Measurements from ENCODE around the gene POLR3B. TPM values are rescaled to one million over a fixed set of nuclear protein-coding genes. Genes with fewer than 3 reads are reported as not detected.

POLR3B gene
- total and polyA plus RNA-seq, 12 donors, result 2.0 to 12.0 (median 9.2) TPM

DNA sequence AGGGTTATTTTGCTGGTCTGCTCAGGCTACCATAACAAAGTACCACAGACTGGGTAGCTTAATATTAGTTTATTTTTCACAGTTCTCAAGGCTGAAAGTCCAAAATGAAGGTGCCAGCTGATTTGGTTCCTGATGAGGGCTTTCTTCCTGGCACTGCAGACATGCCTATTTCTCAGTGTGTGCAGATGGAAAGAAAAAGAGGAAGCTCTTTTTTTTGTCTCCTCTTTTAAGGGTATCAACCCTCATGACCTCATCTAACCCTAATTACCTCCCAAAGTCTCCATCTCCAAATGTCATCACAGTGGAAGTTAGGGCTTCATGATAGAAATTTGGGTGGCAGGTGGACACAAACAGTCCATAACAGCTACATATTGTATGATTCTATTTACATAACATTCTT is 25.0 kb upstream of the POLR3B start:
- H3K36me3 ChIP-seq, result peaks cover 0 to 100% (median 32%) of the 10 kb centered on the region in 9 donors
- no peak overlapping the region for H3K4me3 ChIP-seq
- ATAC-seq (no peak), DNase-seq (no peak)
- H3K9me3 ChIP-seq, result no peaks in the 10 kb centered on the region
- TF ChIP-seq, protein P1, sequence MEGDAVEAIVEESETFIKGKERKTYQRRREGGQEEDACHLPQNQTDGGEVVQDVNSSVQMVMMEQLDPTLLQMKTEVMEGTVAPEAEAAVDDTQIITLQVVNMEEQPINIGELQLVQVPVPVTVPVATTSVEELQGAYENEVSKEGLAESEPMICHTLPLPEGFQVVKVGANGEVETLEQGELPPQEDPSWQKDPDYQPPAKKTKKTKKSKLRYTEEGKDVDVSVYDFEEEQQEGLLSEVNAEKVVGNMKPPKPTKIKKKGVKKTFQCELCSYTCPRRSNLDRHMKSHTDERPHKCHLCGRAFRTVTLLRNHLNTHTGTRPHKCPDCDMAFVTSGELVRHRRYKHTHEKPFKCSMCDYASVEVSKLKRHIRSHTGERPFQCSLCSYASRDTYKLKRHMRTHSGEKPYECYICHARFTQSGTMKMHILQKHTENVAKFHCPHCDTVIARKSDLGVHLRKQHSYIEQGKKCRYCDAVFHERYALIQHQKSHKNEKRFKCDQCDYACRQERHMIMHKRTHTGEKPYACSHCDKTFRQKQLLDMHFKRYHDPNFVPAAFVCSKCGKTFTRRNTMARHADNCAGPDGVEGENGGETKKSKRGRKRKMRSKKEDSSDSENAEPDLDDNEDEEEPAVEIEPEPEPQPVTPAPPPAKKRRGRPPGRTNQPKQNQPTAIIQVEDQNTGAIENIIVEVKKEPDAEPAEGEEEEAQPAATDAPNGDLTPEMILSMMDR (IDR thresholded peaks at IDR 0.05), result no peak
- H3K27ac ChIP-seq, result no peak overlapping the region
- intact Hi-C loops (cut with DNase I), result no loop called here
- H3K4me1 ChIP-seq, result peaks cover 0 to 42% (median 21%) of the 10 kb centered on the region in 9 donors
- H3K27me3 ChIP-seq, result no peaks in the 10 kb centered on the region

DNA sequence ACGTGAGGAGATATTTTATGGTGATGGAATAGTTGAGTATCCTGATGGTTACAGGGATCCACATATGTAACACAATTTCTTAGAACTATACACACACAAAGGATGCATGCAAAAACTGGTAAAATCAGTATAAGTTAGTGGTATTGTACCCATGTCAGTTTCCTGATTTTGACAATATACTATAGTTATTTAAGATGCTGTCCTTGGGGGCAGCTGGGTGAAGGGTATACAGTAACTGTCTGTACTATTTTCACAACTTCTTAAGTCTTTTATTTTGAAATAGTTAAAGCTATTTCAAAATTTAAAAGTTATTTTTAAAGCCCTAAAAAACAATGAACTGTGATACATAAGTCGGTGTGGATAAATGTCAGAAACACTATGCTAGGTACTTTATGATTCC is 24.5 kb upstream of the POLR3B start:
- H3K4me1 ChIP-seq, result peaks cover 0 to 37% (median 20%) of the 10 kb centered on the region in 9 donors
- H3K9me3 ChIP-seq, result no peaks in the 10 kb centered on the region
- H3K4me3 ChIP-seq, result no peak overlapping the region
- WGBS, 2 donors, result 67 to 94% methylated on average over 2 of the region's 2 CpGs
- no peak overlapping the region for H3K27ac ChIP-seq
- TF ChIP-seq, protein P1 (IDR thresholded peaks at IDR 0.05), result no peak
- H3K36me3 ChIP-seq, result peaks cover 0 to 100% (median 35%) of the 10 kb centered on the region in 9 donors
- DNase-seq (no peak), ATAC-seq (no peak)
- intact Hi-C loops (cut with DNase I), result no loop called here
- H3K27me3 ChIP-seq, result no peaks in the 10 kb centered on the region

DNA sequence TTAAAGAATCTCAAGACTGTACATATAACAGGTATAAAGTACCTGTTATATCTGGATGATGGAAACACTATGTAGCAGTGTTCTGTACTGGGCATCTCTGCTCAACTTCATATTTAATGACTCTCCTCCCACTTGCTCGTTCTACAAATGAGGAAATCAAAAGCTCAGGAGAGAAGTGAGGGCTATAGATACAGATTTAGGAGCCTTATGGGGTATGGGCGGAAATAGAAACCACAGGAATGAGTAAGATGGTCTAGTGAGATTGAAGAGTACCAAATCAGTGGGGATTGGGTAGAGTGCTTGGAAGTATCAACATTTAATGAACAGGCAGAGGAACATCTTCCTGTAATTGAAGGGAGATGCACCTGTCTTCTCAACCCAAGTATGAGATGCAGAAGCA is 23.8 kb upstream of the POLR3B start:
- intact Hi-C loops (cut with DNase I), result no loop called here
- TF ChIP-seq, protein P1 (IDR thresholded peaks at IDR 0.05), result no peak
- ATAC-seq (no peak), DNase-seq (no peak)
- no peak overlapping the region for H3K27ac ChIP-seq
- no peaks in the 10 kb centered on the region for H3K27me3 ChIP-seq
- WGBS, 2 donors, result 94 to 96% methylated on average over 2 of the region's 2 CpGs
- H3K4me3 ChIP-seq, result no peak overlapping the region
- no peaks in the 10 kb centered on the region for H3K9me3 ChIP-seq
- peaks cover 0 to 33% (median 18%) of the 10 kb centered on the region in 9 donors for H3K4me1 ChIP-seq
- H3K36me3 ChIP-seq, result peaks cover 0 to 100% (median 41%) of the 10 kb centered on the region in 9 donors

DNA sequence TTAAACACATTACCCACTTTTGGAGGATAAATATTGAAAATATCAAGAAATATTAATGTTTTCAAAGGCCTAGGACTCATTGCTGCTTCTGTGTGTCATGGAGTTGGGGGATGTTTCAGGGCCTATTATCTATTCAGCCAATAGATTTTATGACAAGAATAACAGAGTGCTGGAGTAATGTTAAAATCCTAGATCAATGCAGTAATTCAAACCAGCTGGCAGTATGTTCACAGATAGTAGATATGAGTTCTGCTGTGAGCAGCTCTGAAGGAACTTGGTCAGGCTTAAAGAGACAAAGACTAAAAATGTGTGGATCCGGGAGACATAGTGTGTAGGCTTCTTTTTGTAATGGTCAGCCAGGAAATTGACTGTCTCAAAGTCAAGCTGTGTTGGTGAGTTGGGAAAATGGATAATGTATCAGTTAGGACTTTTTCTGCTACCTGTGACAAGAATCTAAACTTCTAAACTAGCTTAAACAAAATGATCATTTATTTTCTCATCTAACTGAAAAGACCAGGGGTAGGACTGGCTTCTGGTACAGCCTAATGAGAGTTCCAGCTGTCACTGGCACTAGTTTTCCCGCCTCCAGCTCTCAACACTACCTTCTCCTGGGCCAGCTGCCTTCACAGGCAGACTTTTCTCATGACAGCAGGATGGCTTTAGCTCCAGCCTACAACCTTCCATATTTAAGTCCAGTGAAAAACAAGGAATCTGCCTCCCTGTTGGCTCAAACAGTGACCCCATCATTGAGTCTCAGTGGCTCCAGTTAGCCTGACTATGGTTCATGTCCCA is 16.3 kb upstream of the POLR3B start:
- ATAC-seq (peak in 3 of 8 donors; percentile 29 to 33 (median 31)), DNase-seq (peak in 1 of 2 donors; percentile 19)
- intact Hi-C loops (cut with DNase I), result loop anchor here in 9 of 10 donors (5.0 to 10.0 kb wide), 7 partner anchors 34 to 926 kb away; partner anchors contain the start of genes CKAP4 (in 4 of the 9) and TCP11L2 (in 2 of the 9)
- H3K4me1 ChIP-seq, result peaks cover 15 to 65% (median 52%) of the 10 kb centered on the region in 9 donors
- no peaks in the 10 kb centered on the region for H3K9me3 ChIP-seq
- TF ChIP-seq, protein P1 (IDR thresholded peaks at IDR 0.05), result no peak
- peaks cover 0 to 93% (median 20%) of the 10 kb centered on the region in 9 donors for H3K36me3 ChIP-seq
- H3K27ac ChIP-seq, result peak overlapping the region; percentile 22 to 81 (median 72)
- H3K27me3 ChIP-seq, result no peaks in the 10 kb centered on the region
- 36 to 55% methylated on average over 2 of the region's 2 CpGs for WGBS, 2 donors
- no peak overlapping the region for H3K4me3 ChIP-seq
